Stimulated activated CD4-positive, alpha-beta T cell treated with anti-CD3 and anti-CD28 coated beads, Interleukin-15, amount 100 ng/mL, for 1 hour (primary cell): ENCODE results near the gene FOXF1.

Experiments used
- DNase-seq, 2 donors: peaks; one replicate each; pipeline ENCODE4 v3.0.0-alpha.2; 2020; ENCODE audit warnings: low read depth in 1 of 2, low spot score in 1 of 2

The FOXF1 gene

GRCh38 chr16:86492267-86492960 is 17.9 kb upstream of the FOXF1 start:
- DNase-seq = no peak

GRCh38 chr16:86492961-86493629 is 17.2 kb upstream of the FOXF1 start:
- DNase-seq = no peak

- no peak for DNase-seq
These were observed 16.2 kb upstream of the FOXF1 start for GRCh38 chr16:86494039-86494564.

- no peak for DNase-seq
These were observed 15.6 kb upstream of the FOXF1 start for GRCh38 chr16:86494565-86495356.

- DNase-seq = no peak
These were observed 15.0 kb upstream of the FOXF1 start for GRCh38 chr16:86495357-86495701.

GRCh38 chr16:86495756-86496261 is 14.5 kb upstream of the FOXF1 start:
- DNase-seq = no peak

GRCh38 chr16:86496262-86496928 is 13.9 kb upstream of the FOXF1 start:
- DNase-seq = no peak

- no peak for DNase-seq
These were observed 13.3 kb upstream of the FOXF1 start for GRCh38 chr16:86496929-86497461.

GRCh38 chr16:86497551-86498021 is 12.7 kb upstream of the FOXF1 start:
- no peak for DNase-seq

GRCh38 chr16:86498155-86498670 is 12.1 kb upstream of the FOXF1 start:
- DNase-seq = no peak

- DNase-seq = no peak
These were observed 11.5 kb upstream of the FOXF1 start for GRCh38 chr16:86498671-86499439.

- no peak for DNase-seq
These were observed 10.9 kb upstream of the FOXF1 start for GRCh38 chr16:86499440-86499786.

GRCh38 chr16:86499889-86500707 is 10.2 kb upstream of the FOXF1 start:
- DNase-seq = no peak

GRCh38 chr16:86500708-86501510 is 9.4 kb upstream of the FOXF1 start:
- no peak for DNase-seq

GRCh38 chr16:86501989-86502855 is 8.1 kb upstream of the FOXF1 start:
- DNase-seq = no peak

- DNase-seq = no peak
These were observed 7.2 kb upstream of the FOXF1 start for GRCh38 chr16:86502856-86503748.
